Uterus (tissue), 4 donors: ENCODE data around the gene MAPKAPK2. TPM values are rescaled to one million over a fixed set of nuclear protein-coding genes. Genes with fewer than 3 reads are reported as not detected.

Experiments used
- DNase-seq, 2 donors: peaks; one replicate each; pipeline ENCODE4 v3.0.0-alpha.2; 2019 to 2020
- H3K27ac ChIP-seq, 2 donors: fragments of 200-600 bp; sonication (generic); 1 replicate in 1 of 2; 2 replicates in 1 of 2; pipeline ENCODE4 v1.5.1; 2016 to 2018
- H3K27me3 ChIP-seq, 2 donors: fragments of 200-600 bp; sonication (generic); one replicate each; pipeline ENCODE4 v1.5.1; 2018 to 2019; ENCODE audit warnings: control low read depth in 1 of 2
- H3K36me3 ChIP-seq, 2 donors: fragments of 200-600 bp; sonication (generic); one replicate each; pipeline ENCODE4 v1.5.1; 2019; ENCODE audit warnings: control low read depth in 1 of 2
- H3K4me1 ChIP-seq, 2 donors: fragments of 200-600 bp; sonication (generic); one replicate each; pipeline ENCODE4 v1.5.1; 2018 to 2019; ENCODE audit warnings: control low read depth in 1 of 2
- H3K4me3 ChIP-seq, 2 donors: fragments of 200-600 bp; sonication (generic); 1 replicate in 1 of 2; 2 replicates in 1 of 2; pipeline ENCODE4 v1.5.1; 2018 to 2019; ENCODE audit warnings: mild to moderate bottlenecking in 1 of 2
- H3K9me3 ChIP-seq, 2 donors: fragments of 200-600 bp; sonication (generic); one replicate each; pipeline ENCODE4 v1.5.1; 2019; ENCODE audit warnings: control low read depth in 1 of 2
- CTCF ChIP-seq, 4 experiments: fragments of 200-600 bp in 2 of 4; fragments of 450-650 bp in 2 of 4; sonication (generic) in 2 of 4; IDR thresholded peaks; one replicate each; pipeline ENCODE4 v1.5.1; 2016 to 2019; ENCODE audit warnings: antibody characterized with exemption in 4 of 4, mild to moderate bottlenecking in 2 of 4, moderate library complexity in 1 of 4
- POLR2A ChIP-seq, 2 donors: fragments of 450-650 bp; IDR thresholded peaks; one replicate each; pipeline ENCODE4 v1.6.1; 2016; ENCODE audit warnings: antibody characterized with exemption in 2 of 2, mild to moderate bottlenecking in 1 of 2, moderate library complexity in 1 of 2
- intact Hi-C: fragments of 100-400 bp; cut with DNase I; formaldehyde crosslinking; loops from one replicate; pipeline ENCODE4 v1.15.1; 2023; ENCODE audit warnings: low total_unique reads
- total RNA-seq, 4 donors: library from RNA; depleted of rRNA in 3 of 4; stranded (reverse); fragments of >200 nt in 3 of 4; gene quantifications; one replicate each; pipeline versions ENCODE4 v1.1.0 to v1.2.4, GENCODE V29; 2014 to 2023
- donor health status: DM: yes; HTN: yes; CAD: no.

MAPKAPK2 gene
- total RNA-seq, 4 donors from 2014 or later, result 17.1 to 89.2 (median 27.4) TPM

- peaks cover 3 to 5% of the 10 kb centered on the region in 2 donors for H3K4me1 ChIP-seq
- no peak overlapping the region for H3K4me3 ChIP-seq
- H3K9me3 ChIP-seq, result no peaks in the 10 kb centered on the region
- intact Hi-C loops, result no loop called here
- H3K36me3 ChIP-seq, result no peaks in the 10 kb centered on the region
- no peaks in the 10 kb centered on the region for H3K27me3 ChIP-seq
- TF ChIP-seq CTCF (IDR thresholded peaks at IDR 0.05) (no peak), POLR2A (IDR thresholded peaks at IDR 0.05) (no peak)
- no peak for DNase-seq
- H3K27ac ChIP-seq, result peak overlapping the region in 1 of 2 donors; percentile 62
Measured at GRCh38 chr1:206699000-206699586, 14.4 kb downstream of the MAPKAPK2 start.

- no peaks in the 10 kb centered on the region for H3K36me3 ChIP-seq
- no peaks in the 10 kb centered on the region for H3K27me3 ChIP-seq
- intact Hi-C loops, result no loop called here
- peak overlapping the region in 1 of 2 donors; percentile 62 for H3K27ac ChIP-seq
- H3K4me3 ChIP-seq, result no peak overlapping the region
- no peaks in the 10 kb centered on the region for H3K9me3 ChIP-seq
- no peak for TF ChIP-seq CTCF (IDR thresholded peaks at IDR 0.05)
- TF ChIP-seq POLR2A (IDR thresholded peaks at IDR 0.05), result no peak
- DNase-seq, result peak in 1 of 2 donors; percentile 70
- H3K4me1 ChIP-seq, result peaks cover 0 to 5% of the 10 kb centered on the region in 2 donors
Measured at GRCh38 chr1:206699626-206700025, 14.9 kb downstream of the MAPKAPK2 start.

- TF ChIP-seq POLR2A (IDR thresholded peaks at IDR 0.05), result no peak
- TF ChIP-seq CTCF (IDR thresholded peaks at IDR 0.05), result no peak
- Histone ChIP-seq H3K9me3 (no peaks in the 10 kb centered on the region), H3K36me3 (no peaks in the 10 kb centered on the region), H3K4me1 (peaks cover 0 to 10% of the 10 kb centered on the region in 2 donors), H3K27ac (peak overlapping the region in 1 of 2 donors; percentile 48), H3K4me3 (no peak overlapping the region), H3K27me3 (no peaks in the 10 kb centered on the region)
- no peak for DNase-seq
- intact Hi-C loops, result no loop called here
Measured at GRCh38 chr1:206700445-206701036, 15.8 kb downstream of the MAPKAPK2 start.

- H3K27ac ChIP-seq, result no peak overlapping the region
- intact Hi-C loops, result no loop called here
- no peaks in the 10 kb centered on the region for H3K36me3 ChIP-seq
- no peaks in the 10 kb centered on the region for H3K27me3 ChIP-seq
- no peak overlapping the region for H3K4me3 ChIP-seq
- no peak for TF ChIP-seq CTCF (IDR thresholded peaks at IDR 0.05)
- no peak for TF ChIP-seq POLR2A (IDR thresholded peaks at IDR 0.05)
- DNase-seq, result no peak
- H3K9me3 ChIP-seq, result no peaks in the 10 kb centered on the region
- H3K4me1 ChIP-seq, result peaks cover 0 to 16% of the 10 kb centered on the region in 2 donors
Measured at GRCh38 chr1:206702260-206702659, 17.6 kb downstream of the MAPKAPK2 start.

- Histone ChIP-seq H3K27ac (no peak overlapping the region), H3K4me3 (no peak overlapping the region), H3K4me1 (peaks cover 0 to 20% of the 10 kb centered on the region in 2 donors), H3K36me3 (no peaks in the 10 kb centered on the region), H3K9me3 (no peaks in the 10 kb centered on the region), H3K27me3 (no peaks in the 10 kb centered on the region)
- intact Hi-C loops, result no loop called here
- TF ChIP-seq CTCF (IDR thresholded peaks at IDR 0.05) (no peak), POLR2A (IDR thresholded peaks at IDR 0.05) (no peak)
- no peak for DNase-seq
Measured at GRCh38 chr1:206702803-206703202, 18.1 kb downstream of the MAPKAPK2 start.
